HL-60 (cell line): ENCODE results near the gene DLEC1.

Experiments
- GABPA ChIP-seq: IDR thresholded peaks from 2 replicates; pipeline ENCODE4 v1.6.1; 2012; ENCODE audit warnings: low read depth
- POLR2AphosphoS5 ChIP-seq: IDR thresholded peaks from 2 replicates; pipeline ENCODE4 v1.6.1; 2012; ENCODE audit warnings: low read depth
- TF ChIP-seq, protein P1 (sequence below): IDR thresholded peaks from one replicate; pipeline ENCODE4 v1.5.1; 2011; ENCODE audit warnings: low read length, control low read depth, inconsistent platforms; ENCODE audit not compliant: insufficient read depth
- TF ChIP-seq, protein P2 (sequence below): IDR thresholded peaks from 2 replicates; pipeline ENCODE4 v1.6.1; 2012; ENCODE audit warnings: low read depth; ENCODE audit not compliant: insufficient replicate concordance

DNA sequence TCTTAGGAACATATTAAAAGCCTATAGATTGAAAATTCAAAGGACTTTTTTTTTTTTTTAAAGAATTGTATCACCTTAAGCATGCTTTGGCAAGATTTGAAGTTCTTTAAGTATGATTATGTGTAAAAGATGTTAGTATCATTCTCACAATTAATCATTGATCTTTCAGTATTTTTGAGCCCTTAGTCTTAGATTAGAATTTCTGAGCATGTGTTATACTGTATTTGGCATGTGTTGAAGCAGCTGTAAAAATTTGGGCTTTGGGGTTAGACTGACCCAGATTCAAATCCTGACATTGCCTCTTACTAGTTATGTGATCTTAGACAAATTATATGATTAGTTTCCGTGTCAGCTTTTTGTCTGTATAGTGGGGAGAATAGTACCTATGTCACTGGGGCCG lies 132.6 kb downstream of the DLEC1 start:
- TF ChIP-seq, protein P1, sequence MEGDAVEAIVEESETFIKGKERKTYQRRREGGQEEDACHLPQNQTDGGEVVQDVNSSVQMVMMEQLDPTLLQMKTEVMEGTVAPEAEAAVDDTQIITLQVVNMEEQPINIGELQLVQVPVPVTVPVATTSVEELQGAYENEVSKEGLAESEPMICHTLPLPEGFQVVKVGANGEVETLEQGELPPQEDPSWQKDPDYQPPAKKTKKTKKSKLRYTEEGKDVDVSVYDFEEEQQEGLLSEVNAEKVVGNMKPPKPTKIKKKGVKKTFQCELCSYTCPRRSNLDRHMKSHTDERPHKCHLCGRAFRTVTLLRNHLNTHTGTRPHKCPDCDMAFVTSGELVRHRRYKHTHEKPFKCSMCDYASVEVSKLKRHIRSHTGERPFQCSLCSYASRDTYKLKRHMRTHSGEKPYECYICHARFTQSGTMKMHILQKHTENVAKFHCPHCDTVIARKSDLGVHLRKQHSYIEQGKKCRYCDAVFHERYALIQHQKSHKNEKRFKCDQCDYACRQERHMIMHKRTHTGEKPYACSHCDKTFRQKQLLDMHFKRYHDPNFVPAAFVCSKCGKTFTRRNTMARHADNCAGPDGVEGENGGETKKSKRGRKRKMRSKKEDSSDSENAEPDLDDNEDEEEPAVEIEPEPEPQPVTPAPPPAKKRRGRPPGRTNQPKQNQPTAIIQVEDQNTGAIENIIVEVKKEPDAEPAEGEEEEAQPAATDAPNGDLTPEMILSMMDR: no peak
- TF ChIP-seq POLR2AphosphoS5 (no peak), GABPA (no peak)
- TF ChIP-seq, protein P2, sequence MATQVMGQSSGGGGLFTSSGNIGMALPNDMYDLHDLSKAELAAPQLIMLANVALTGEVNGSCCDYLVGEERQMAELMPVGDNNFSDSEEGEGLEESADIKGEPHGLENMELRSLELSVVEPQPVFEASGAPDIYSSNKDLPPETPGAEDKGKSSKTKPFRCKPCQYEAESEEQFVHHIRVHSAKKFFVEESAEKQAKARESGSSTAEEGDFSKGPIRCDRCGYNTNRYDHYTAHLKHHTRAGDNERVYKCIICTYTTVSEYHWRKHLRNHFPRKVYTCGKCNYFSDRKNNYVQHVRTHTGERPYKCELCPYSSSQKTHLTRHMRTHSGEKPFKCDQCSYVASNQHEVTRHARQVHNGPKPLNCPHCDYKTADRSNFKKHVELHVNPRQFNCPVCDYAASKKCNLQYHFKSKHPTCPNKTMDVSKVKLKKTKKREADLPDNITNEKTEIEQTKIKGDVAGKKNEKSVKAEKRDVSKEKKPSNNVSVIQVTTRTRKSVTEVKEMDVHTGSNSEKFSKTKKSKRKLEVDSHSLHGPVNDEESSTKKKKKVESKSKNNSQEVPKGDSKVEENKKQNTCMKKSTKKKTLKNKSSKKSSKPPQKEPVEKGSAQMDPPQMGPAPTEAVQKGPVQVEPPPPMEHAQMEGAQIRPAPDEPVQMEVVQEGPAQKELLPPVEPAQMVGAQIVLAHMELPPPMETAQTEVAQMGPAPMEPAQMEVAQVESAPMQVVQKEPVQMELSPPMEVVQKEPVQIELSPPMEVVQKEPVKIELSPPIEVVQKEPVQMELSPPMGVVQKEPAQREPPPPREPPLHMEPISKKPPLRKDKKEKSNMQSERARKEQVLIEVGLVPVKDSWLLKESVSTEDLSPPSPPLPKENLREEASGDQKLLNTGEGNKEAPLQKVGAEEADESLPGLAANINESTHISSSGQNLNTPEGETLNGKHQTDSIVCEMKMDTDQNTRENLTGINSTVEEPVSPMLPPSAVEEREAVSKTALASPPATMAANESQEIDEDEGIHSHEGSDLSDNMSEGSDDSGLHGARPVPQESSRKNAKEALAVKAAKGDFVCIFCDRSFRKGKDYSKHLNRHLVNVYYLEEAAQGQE: no peak
